H9 (cell line): ENCODE measurements around the gene UBFD1. TPM values are rescaled to one million over a fixed set of nuclear protein-coding genes. Genes with fewer than 3 reads are reported as not detected.

ENCODE experiments used
- DNase-seq: peaks from one replicate; pipeline ENCODE4 v3.0.0-alpha.2; 2017
- H2AFZ ChIP-seq: one replicate; pipeline ENCODE4 v1.6.1; 2013; ENCODE audit warnings: mild to moderate bottlenecking, low read length, control low read depth, moderate library complexity
- H2AK5ac ChIP-seq: 2 replicates; pipeline ENCODE4 v1.6.1; 2013; ENCODE audit warnings: low read length, control low read depth, mixed read lengths; ENCODE audit not compliant: insufficient read length
- H2BK120ac ChIP-seq: one replicate; pipeline ENCODE4 v1.6.1; 2013; ENCODE audit warnings: low read depth, mild to moderate bottlenecking, low read length, control low read depth, inconsistent platforms; ENCODE audit not compliant: poor library complexity, severe bottlenecking
- H2BK12ac ChIP-seq: 2 replicates; pipeline ENCODE4 v1.6.1; 2013; ENCODE audit warnings: low read length, control low read depth, mixed read lengths, low read depth; ENCODE audit not compliant: insufficient read length
- H2BK15ac ChIP-seq: 2 replicates; pipeline ENCODE4 v1.6.1; 2013; ENCODE audit warnings: low read depth, low read length, control low read depth
- H2BK20ac ChIP-seq: one replicate; pipeline ENCODE4 v1.6.1; 2013; ENCODE audit warnings: low read depth, mild to moderate bottlenecking, low read length, control low read depth, inconsistent platforms; ENCODE audit not compliant: poor library complexity, severe bottlenecking
- H2BK5ac ChIP-seq: 2 replicates; pipeline ENCODE4 v1.6.1; 2013; ENCODE audit warnings: low read length, control low read depth, mixed read lengths; ENCODE audit not compliant: insufficient read length
- H3K14ac ChIP-seq: 2 replicates; pipeline ENCODE4 v1.6.1; 2013; ENCODE audit warnings: low read length, control low read depth; ENCODE audit not compliant: insufficient read depth
- H3K18ac ChIP-seq: 2 replicates; pipeline ENCODE4 v1.6.1; 2013; ENCODE audit warnings: low read depth, mild to moderate bottlenecking, mixed read lengths, low read length, control low read depth; ENCODE audit not compliant: insufficient read length
- H3K23ac ChIP-seq: 2 replicates; pipeline ENCODE4 v1.6.1; 2013; ENCODE audit warnings: low read length, control low read depth, mixed read lengths, low read depth; ENCODE audit not compliant: insufficient read length
- H3K23me2 ChIP-seq: 2 replicates; pipeline ENCODE4 v1.6.1; 2013; ENCODE audit warnings: low read depth, mild to moderate bottlenecking, mixed read lengths, low read length, control low read depth; ENCODE audit not compliant: insufficient read length, poor library complexity, severe bottlenecking
- H3K27ac ChIP-seq: 2 replicates; pipeline ENCODE4 v1.5.1; 2013; ENCODE audit warnings: low read length, control low read depth, mixed read lengths, low read depth; ENCODE audit not compliant: insufficient read length
- H3K27me3 ChIP-seq: 2 replicates; pipeline ENCODE4 v1.6.1; 2013; ENCODE audit warnings: low read length, control low read depth, inconsistent platforms; ENCODE audit not compliant: insufficient read depth
- H3K4ac ChIP-seq: 2 replicates; pipeline ENCODE4 v1.6.1; 2013; ENCODE audit warnings: low read depth, mild to moderate bottlenecking, control low read depth, inconsistent platforms, low read length, moderate library complexity
- H3K4me1 ChIP-seq: 2 replicates; pipeline ENCODE4 v1.6.1; 2013; ENCODE audit warnings: low read length, control low read depth, inconsistent platforms; ENCODE audit not compliant: insufficient read depth
- H3K4me2 ChIP-seq: 2 replicates; pipeline ENCODE4 v1.6.1; 2013; ENCODE audit warnings: low read length, control low read depth, mixed read lengths; ENCODE audit not compliant: insufficient read length, insufficient read depth
- H3K56ac ChIP-seq: 2 replicates; pipeline ENCODE4 v1.6.1; 2013; ENCODE audit warnings: low read depth, mild to moderate bottlenecking, mixed read lengths, low read length, control low read depth; ENCODE audit not compliant: insufficient read length
- H3K79me1 ChIP-seq: 2 replicates; pipeline ENCODE4 v1.6.1; 2013; ENCODE audit warnings: low read depth, mild to moderate bottlenecking, moderate library complexity, low read length, control low read depth, inconsistent platforms; ENCODE audit not compliant: insufficient read depth, poor library complexity, severe bottlenecking
- H3K79me2 ChIP-seq: 2 replicates; pipeline ENCODE4 v1.6.1; 2013; ENCODE audit warnings: low read length, control low read depth, inconsistent platforms; ENCODE audit not compliant: insufficient read depth
- H3K9ac ChIP-seq: 2 replicates; pipeline ENCODE4 v1.6.1; 2013; ENCODE audit warnings: low read length, control low read depth, mixed read lengths; ENCODE audit not compliant: insufficient read length; ENCODE audit errors: extremely low read depth
- H3K9me3 ChIP-seq: one replicate; pipeline ENCODE4 v1.6.1; 2013; ENCODE audit warnings: low read depth, low read length, inconsistent platforms; ENCODE audit not compliant: control insufficient read depth
- H3T11ph ChIP-seq: one replicate; pipeline ENCODE4 v1.6.1; 2013; ENCODE audit warnings: mild to moderate bottlenecking, low read length, control low read depth, inconsistent platforms
- H4K20me1 ChIP-seq: one replicate; pipeline ENCODE4 v1.6.1; 2013; ENCODE audit not compliant: control insufficient read depth, insufficient read length, insufficient read depth
- H4K5ac ChIP-seq: 2 replicates; pipeline ENCODE4 v1.6.1; 2013; ENCODE audit warnings: low read depth, mild to moderate bottlenecking, mixed read lengths, low read length, control low read depth; ENCODE audit not compliant: insufficient read length
- H4K8ac ChIP-seq: replicated peaks from 2 replicates; pipeline ENCODE4 v1.6.1; 2013; ENCODE audit warnings: low read length, control low read depth, mixed read lengths, low read depth; ENCODE audit not compliant: insufficient read length
- H4K91ac ChIP-seq: 2 replicates; pipeline ENCODE4 v1.6.1; 2013; ENCODE audit warnings: low read depth, mild to moderate bottlenecking, moderate library complexity, mixed read lengths, low read length, control low read depth; ENCODE audit not compliant: insufficient read length
- H3K27ac Mint-ChIP-seq, 3 experiments: 2 replicates in 2 of 3; 3 replicates in 1 of 3; pipeline ENCODE4 v1.8.0; 2020 to 2021; ENCODE audit warnings: mixed read lengths in 3 of 3, mild to moderate bottlenecking in 1 of 3, moderate library complexity in 1 of 3
- H3K27me3 Mint-ChIP-seq: 2 replicates; pipeline ENCODE4 v1.8.0; 2021; ENCODE audit warnings: low read depth, mild to moderate bottlenecking, moderate library complexity, mixed read lengths
- H3K36me3 Mint-ChIP-seq, 3 experiments: 2 replicates in 2 of 3; 3 replicates in 1 of 3; pipeline ENCODE4 v1.8.0; 2020 to 2021; ENCODE audit warnings: low read depth in 3 of 3, mixed read lengths in 3 of 3; ENCODE audit not compliant: insufficient read depth in 1 of 3
- H3K4me1 Mint-ChIP-seq, 2 experiments: 2 replicates each; pipeline ENCODE4 v1.8.0; 2020; ENCODE audit warnings: mixed read lengths in 2 of 2
- H3K4me3 Mint-ChIP-seq, 2 experiments: 2 replicates in 1 of 2; 3 replicates in 1 of 2; pipeline ENCODE4 v1.8.0; 2020 to 2021; ENCODE audit warnings: mild to moderate bottlenecking in 2 of 2, mixed read lengths in 2 of 2, moderate library complexity in 1 of 2
- H3K9me3 Mint-ChIP-seq, 2 experiments: 2 replicates in 1 of 2; 3 replicates in 1 of 2; pipeline ENCODE4 v1.8.0; 2020; ENCODE audit warnings: mild to moderate bottlenecking in 2 of 2, mixed read lengths in 2 of 2, moderate library complexity in 1 of 2
- WGBS: extraction: QIAGEN DNeasy Blood & Tissue Kit; methylation state at CpG from one replicate; pipeline ENCODE4 v1.1.7; 2013; ENCODE audit warnings: missing lambda C conversion rate, low lambda C conversion rate, mixed read lengths; ENCODE audit not compliant: insufficient read length; ENCODE audit errors: extremely low coverage; 5-methylcytosine and 5-hydroxymethylcytosine counted together
- total RNA-seq: library from RNA; stranded (reverse); gene quantifications from 2 replicates; pipeline ENCODE4 v1.2.1, GENCODE V29; 2021
- TF ChIP-seq, protein P1 (sequence below): fragments of 200-600 bp; sonication (generic); conservative IDR thresholded peaks from 3 replicates; pipeline ENCODE4 v1.8.0; 2021; ENCODE audit warnings: antibody characterized with exemption, mild to moderate bottlenecking

The UBFD1 gene
- total RNA-seq, 1 experiment from 2014 or later, result 107 TPM

DNA sequence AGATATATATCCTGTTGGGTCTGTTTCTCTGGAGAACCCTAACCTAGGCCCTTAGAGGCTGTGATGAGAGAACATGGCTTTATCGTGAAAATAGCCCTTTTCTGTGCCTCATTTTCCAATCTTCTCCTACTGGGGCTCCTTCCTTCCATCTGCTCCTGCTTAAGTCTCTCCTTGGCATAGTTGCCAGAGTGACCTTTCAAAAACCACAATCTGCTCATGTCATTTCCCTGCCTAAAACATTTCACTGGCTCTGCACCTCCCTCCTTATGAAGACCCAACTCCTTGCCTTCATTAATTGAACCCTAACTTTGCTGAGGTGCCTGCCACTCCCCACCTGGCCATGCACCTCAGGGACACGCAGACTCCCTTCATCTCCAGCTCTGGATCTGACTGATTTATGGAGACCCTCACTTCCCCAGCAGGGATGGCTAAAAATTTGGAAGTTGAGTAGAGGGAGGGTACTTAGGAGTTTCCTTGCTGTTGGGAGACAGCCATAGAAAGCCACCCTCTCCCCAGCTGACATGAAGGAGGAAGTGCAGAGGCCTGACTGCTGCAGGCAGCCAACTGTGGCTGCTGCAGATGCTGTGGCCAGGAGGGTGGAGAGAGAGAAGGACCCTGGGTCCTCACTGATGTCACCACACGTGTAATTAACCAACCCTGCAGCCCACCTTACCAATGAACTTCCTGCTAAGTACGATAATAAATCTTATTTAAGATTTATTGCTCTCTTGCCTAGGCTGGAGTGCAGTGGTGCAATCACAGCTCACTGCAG is 41.0 kb upstream of the UBFD1 start:
- Histone ChIP-seq H2BK120ac (no peak overlapping the region), H3K4me1 (no peaks in the 10 kb centered on the region), H4K91ac (no peak overlapping the region), H3K18ac (no peak overlapping the region), H2AK5ac (no peak overlapping the region), H3K79me1 (no peaks in the 10 kb centered on the region), H2BK20ac (no peak overlapping the region), H3K79me2 (no peaks in the 10 kb centered on the region), H2BK12ac (no peak overlapping the region), H3K23me2 (no peaks in the 10 kb centered on the region), H3K9ac (no peak overlapping the region), H3K56ac (no peak overlapping the region), H2BK15ac (no peak overlapping the region), H3K23ac (no peak overlapping the region), H4K8ac (no peak overlapping the region), H4K20me1 (no peaks in the 10 kb centered on the region), H3T11ph (no peak overlapping the region), H2BK5ac (no peak overlapping the region), H3K9me3 (no peaks in the 10 kb centered on the region), H3K4ac (no peak overlapping the region), H2AFZ (no peak overlapping the region), H3K27me3 (no peaks in the 10 kb centered on the region), H3K27ac (no peak overlapping the region), H3K14ac (no peak overlapping the region), H3K4me2 (no peak overlapping the region), H4K5ac (no peak overlapping the region)
- no peak overlapping the region; a peak in 1 of 7 replicates for H3K27ac Mint-ChIP-seq
- no peaks in the 10 kb centered on the region; a peak in 1 of 5 replicates for H3K9me3 Mint-ChIP-seq
- no CpG with 5 or more reads among the region's 4 CpGs for WGBS
- peaks cover 8 to 43% (median 21%) of the 10 kb centered on the region in 3 experiments for H3K36me3 Mint-ChIP-seq
- TF ChIP-seq, protein P1, sequence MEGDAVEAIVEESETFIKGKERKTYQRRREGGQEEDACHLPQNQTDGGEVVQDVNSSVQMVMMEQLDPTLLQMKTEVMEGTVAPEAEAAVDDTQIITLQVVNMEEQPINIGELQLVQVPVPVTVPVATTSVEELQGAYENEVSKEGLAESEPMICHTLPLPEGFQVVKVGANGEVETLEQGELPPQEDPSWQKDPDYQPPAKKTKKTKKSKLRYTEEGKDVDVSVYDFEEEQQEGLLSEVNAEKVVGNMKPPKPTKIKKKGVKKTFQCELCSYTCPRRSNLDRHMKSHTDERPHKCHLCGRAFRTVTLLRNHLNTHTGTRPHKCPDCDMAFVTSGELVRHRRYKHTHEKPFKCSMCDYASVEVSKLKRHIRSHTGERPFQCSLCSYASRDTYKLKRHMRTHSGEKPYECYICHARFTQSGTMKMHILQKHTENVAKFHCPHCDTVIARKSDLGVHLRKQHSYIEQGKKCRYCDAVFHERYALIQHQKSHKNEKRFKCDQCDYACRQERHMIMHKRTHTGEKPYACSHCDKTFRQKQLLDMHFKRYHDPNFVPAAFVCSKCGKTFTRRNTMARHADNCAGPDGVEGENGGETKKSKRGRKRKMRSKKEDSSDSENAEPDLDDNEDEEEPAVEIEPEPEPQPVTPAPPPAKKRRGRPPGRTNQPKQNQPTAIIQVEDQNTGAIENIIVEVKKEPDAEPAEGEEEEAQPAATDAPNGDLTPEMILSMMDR, result no peak
- no peak overlapping the region for H3K4me3 Mint-ChIP-seq
- H3K4me1 Mint-ChIP-seq, result no peaks in the 10 kb centered on the region
- DNase-seq, result no peak
- no peaks in the 10 kb centered on the region for H3K27me3 Mint-ChIP-seq
